ENCODE results near the gene HIRIP3. TPM values are rescaled to one million over a fixed set of nuclear protein-coding genes. Genes with fewer than 3 reads are reported as not detected.
"Not testable (repeated sequence)": the region's sequence is repeated elsewhere in the genome, so short reads cannot be mapped to it uniquely, and the experiment has no call there.

Gene HIRIP3
- polyA plus RNA-seq, 4 donors, result 17.3 to 21.9 (median 19.8) TPM

DNA sequence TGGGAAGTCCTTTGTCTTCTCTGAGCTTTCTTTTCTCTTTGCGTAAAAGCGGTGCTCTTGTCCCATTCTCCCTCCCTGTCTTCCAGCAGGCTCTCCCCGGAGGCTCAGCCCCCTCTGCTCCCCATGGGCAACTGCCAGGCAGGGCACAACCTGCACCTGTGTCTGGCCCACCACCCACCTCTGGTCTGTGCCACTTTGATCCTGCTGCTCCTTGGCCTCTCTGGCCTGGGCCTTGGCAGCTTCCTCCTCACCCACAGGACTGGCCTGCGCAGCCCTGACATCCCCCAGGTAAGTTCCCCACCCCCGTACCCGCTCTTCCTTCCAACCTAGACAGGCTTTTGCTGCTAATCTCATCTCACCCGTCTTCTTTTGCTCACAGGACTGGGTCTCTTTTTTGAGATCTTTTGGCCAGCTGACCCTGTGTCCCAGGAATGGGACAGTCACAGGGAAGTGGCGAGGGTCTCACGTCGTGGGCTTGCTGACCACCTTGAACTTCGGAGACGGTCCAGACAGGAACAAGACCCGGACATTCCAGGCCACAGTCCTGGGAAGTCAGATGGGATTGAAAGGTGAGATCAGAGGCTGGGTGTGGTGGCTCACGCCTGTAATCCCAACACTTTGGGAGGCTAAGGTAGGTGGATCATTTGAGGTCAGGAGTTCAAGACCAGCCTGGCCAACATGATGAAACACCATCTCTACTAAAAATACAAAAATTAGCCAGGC, 32.2 kb downstream of the HIRIP3 start:
- no peak for DNase-seq (ENCODE audit: low read depth in 4 of 4, low spot score in 2 of 4)

DNA sequence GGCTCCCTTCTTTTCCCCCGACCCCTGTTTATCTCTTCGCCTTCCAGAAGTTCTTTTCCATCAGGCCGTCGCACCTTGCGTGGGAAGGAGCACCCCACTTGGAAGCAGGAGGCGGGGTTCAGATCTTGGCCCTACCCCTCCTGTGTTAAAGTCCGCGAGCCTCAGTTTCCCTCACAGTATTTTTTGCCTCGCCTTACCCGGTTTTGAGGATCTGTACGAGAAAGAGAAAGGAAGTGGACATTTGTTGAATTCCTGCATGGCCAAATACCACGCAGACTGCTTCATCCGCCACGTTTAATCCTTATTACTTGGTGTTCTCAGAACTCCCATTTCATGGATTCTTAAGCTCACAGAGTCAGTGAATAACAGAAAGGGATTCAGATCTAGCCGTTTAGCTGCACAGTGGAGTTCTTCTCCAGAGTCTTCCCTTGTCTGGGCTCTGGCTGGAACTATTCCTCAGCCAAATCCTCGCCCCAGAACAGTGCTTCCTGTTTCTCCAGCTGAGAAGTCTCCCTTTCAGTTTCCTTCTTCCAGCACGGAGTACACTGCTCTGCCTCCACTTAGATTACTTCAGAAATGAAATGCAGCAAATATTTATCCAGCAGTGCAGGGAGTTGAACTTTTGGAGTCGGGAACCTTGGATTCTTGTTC, 32.9 kb downstream of the HIRIP3 start:
- DNase-seq (ENCODE audit: low read depth in 4 of 4, low spot score in 2 of 4), result no peak

DNA sequence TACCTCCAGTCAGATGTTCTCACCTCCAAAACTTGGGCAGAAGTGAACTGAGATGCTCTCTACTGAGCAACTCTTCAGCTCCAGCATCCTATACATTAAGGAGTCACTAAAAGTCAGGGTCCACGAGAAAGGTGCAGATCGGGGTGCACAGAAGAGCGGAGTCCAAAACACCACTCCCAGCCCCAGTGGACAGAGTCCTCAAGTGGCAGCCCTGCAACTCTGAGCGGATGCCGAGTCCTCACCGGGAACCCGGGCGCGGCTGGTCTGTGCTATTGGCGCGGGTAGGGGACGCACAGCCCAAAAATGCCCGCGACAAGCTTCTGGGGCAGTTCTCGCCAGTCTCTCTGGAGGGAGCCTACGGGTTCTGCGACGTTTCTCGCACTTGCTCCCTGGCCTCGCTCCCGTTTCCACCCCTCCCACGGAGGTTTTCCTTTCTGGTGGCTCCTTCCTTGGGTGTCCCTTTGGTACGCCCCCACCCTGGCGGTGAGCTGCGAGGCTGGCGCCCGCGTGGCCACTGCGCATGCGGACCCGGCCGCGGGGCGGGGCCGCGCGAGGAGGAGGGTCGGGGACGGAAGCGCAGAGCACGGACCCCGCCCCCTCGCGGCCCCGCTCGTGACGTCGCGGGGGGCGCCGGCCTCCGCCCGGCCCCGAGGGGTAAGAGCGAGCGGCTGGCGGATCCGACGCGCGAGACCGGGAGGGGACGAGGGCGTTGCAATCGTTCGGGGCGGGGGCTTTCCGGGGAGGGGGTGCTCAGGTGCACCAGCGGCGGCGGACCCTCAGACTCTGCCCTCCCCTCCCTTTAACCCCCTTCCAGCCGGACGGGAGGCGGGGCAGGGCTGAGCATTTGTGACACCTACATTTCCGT, 33.7 kb downstream of the HIRIP3 start, which contains the start of gene TMEM219:
TSS of gene TMEM219 (plus strand) at position 601 of the 865 bp plus-strand sequence. CDS start 1,065 bp downstream, outside the sequence.
- DNase-seq (ENCODE audit: low read depth in 4 of 4, low spot score in 2 of 4), result peak; percentile 81 to 88 (median 86)

DNA sequence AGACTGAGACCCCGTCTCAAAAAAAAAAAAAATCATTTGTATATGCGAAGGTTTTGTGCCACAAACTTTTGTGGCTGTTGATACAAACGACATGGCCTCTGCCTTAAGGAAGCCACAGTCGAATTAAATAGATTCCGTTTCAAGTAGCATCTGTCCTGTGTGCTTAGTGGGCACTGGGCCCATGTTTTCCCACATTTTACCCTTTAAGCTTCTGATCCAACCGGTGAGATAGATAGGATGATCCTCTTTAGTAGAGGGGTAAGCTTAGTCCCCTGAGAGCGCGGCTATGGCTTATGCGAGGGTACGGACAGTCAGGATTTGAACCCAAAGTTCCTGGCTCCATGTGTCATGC, 34.3 kb downstream of the HIRIP3 start:
- DNase-seq (ENCODE audit: low read depth in 4 of 4, low spot score in 2 of 4), result no peak

DNA sequence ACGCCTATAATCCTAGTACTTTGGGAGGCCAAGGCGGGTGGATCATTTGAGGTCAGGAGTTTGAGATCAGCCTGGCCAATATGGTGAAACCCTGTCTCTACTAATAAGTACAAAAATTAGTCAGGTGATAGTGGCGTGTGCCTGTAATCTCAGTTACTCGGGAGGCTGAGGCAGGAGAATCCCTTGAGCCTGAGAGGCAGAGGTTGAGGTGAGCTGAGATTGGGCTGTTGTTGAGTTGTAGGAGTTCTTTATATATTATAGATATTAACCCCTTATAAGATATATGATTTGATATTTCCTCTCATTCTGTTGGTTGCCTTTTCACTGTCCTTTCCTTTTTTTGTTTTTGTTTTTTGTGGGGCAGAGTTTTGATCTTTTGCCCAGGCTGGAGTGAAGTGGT, 35.6 kb downstream of the HIRIP3 start:
- not testable (repeated sequence) for DNase-seq (ENCODE audit: low read depth in 4 of 4, low spot score in 2 of 4)

DNA sequence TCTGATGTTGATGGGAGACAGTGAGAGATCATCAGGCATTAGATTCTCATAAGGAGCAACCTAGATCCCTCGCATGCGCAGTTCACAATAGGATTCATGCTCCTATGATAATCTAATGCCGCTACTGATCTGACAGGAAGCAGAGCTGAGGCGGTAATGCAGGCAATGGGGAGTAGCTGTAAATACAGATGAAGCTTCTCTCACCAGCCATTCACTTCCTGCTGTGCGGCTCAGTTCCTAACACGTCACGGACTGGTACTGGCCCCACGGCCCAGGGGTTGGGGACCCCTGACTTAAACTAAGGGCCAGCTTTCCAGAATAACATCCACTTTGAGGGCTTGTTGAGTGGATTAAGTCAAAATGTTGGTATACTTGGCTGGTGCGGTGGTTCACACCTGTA, 36.1 kb downstream of the HIRIP3 start:
- DNase-seq (ENCODE audit: low read depth in 4 of 4, low spot score in 2 of 4), result no peak

DNA sequence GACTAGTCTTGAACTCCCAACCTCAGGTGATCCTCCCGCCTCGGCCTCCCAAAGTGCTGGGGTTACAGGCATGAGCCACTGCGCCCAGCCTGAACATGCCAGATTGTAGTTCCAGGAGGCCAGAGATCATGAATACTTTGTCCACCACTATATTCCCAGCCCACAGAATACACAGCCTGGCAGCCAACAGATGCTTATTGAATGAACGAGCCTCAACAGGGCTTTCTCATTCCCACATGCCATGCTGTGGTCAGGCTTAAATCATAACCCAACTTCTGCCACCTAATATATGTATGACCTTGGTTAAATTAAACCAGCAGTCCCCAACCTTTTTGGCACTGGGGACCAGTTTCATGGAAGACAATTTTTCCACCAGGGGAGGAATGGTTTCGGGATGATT, 36.7 kb downstream of the HIRIP3 start:
- DNase-seq (ENCODE audit: low read depth in 4 of 4, low spot score in 2 of 4), result no peak

DNA sequence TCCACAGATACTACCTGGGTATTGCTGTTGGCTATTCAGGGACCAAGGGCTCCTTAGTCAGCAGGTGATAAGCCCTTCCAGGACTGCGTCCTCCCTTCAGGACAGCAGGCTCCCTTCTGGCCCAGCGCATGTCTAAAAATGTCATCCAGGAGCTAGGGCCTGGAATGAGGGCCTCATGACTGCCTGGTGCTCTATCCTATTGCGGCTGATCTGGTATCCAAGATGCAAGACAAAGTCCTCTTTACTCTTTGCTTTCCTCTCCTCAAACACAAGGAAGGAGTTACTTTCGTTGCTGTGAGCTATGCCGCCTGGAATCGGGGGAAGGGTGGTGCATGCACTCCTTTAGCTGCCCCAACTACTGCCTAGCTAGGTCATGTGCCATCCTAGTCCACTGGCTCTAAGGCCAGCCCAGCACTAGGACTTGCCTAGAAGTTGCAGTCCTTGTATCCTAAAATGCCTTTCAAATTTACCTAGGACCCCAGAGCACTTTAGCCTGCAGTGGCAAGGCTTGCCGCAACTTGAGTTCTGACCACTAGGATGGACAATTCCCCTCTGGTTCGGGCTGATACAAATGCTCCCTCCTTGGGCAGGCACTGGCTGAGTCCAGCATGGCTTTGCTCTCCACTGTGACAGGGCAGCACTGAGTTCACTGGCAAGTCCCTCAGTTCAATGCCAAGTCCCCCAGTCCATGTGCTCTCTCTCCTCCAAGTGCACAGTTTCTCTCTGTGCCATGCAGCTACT, 43.6 kb downstream of the HIRIP3 start:
- DNase-seq (ENCODE audit: low read depth in 4 of 4, low spot score in 2 of 4), result no peak

DNA sequence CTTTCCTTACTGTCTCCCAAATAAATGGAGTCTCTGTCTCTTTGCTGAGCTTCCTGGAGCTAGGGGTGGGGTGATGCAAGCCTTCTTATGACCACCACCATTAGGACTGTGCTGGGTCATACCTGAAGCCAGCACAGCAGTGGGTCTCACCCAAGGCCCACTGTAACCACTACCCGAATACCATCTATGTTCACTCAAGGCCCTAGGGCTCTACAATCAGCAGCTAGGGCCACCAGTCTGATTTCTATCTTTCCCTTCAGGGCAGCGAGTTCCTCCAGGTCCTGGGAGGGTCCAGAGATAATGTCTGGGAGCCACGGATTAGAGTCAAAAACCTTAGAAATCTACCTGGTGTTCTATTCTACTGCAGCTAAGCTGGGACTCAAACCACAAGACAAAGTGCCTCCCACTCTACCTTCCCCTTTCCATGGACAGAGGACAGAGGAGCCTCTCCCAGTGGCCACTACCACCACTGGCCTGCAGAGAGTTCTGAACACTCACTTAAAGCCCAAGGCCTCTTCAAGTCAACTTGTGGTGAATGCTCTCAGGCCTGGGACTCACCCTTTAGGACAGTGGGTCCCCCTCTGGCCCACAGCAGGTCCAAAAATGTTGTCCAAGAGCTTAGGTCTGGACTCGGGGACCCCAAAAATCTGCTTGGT, 44.5 kb downstream of the HIRIP3 start:
- DNase-seq (ENCODE audit: low read depth in 4 of 4, low spot score in 2 of 4), result no peak

DNA sequence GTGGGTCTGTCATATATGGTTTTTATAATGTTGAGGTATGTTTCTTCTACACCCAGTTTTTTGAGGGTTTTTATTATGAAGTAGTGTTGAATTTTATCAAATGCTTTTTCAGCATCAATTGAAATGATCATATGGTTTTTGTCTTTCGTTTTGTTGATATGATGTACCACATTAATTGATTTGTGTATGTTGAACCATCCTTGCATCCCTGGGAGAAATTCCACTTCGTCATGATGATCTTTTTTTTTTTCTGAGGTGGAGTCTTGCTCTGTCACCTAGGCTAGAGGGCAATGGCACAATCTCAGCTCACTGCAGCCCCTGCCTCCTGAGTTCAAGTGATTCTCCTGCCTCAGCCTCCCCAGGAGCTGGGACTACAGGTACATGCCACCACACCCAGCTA, 47.5 kb downstream of the HIRIP3 start:
- DNase-seq (ENCODE audit: low read depth in 4 of 4, low spot score in 2 of 4), result no peak

DNA sequence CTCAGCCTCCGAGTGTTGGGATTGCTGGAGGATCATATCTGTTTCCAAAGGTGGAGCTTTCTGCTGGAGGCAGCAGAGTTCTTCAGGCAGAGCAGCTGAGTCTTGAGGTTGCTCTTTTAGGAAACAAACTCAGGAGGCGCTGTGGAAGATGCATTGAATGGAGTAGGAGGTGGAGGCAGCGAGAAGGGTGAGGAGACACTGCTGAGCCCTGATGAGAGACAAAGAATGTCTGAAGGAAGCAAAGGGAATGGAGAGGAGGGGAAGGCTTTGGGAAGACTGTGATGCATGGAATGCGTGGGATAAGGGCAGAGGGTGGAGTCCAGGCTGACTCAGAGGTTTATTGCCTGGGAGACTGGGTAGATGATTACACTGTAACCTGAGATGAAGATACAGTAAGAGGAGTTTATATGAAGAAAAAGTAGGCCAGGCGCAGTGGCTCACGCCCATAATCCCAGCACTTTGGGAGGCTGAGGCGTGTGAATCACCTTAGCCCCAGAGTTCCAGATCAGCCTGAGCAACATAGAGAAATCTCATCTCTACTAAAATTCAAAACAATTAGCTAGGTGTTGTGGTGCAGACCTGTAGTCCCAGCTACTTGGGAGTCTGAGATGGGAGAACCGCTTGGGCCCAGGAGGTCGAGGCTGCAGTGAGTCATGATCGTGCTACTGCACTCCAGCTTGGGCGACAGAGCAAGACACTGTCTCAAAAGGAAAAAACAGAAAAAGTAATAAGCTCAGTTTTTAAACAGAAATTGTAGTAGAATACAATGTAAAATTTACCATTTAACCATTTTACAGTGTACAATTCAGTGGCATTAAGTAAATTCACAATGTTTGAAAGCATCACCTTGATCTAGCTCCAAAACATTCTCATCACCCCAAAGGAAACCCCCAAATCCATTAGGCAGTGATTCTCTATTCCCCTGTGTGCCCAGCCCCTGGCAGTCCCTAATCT, 51.3 kb downstream of the HIRIP3 start:
- peak in 3 of 4 donors; percentile 62 to 77 (median 68) for DNase-seq (ENCODE audit: low read depth in 4 of 4, low spot score in 2 of 4)

Other genes starting within 250 kb of the HIRIP3 start
- under 1 TPM; 0.22 to 0.29 (median 0.25) TPM for gene C16orf54, start 249.6 kb downstream of the HIRIP3 start, polyA plus RNA-seq (ENCODE audit: insufficient read length in 4 of 4)
- under 1 TPM in 2 of 4 donors, not detected in 2; 0.06 to 0.07 TPM for gene ZG16, start 217.4 kb downstream of the HIRIP3 start, polyA plus RNA-seq (ENCODE audit: insufficient read length in 4 of 4)
- 10 to 100 TPM; 63.1 to 82.6 (median 74.4) TPM for gene KIF22, start 204.9 kb downstream of the HIRIP3 start, polyA plus RNA-seq (ENCODE audit: insufficient read length in 4 of 4)
- 100 to 1,000 TPM; 275 to 382 (median 342) TPM for gene MAZ, start 189.1 kb downstream of the HIRIP3 start, polyA plus RNA-seq (ENCODE audit: insufficient read length in 4 of 4)
- gene PRRT2, start 183.4 kb downstream of the HIRIP3 start, polyA plus RNA-seq (ENCODE audit: insufficient read length in 4 of 4), result 10 to 100 TPM; 10.0 to 28.8 (median 18.2) TPM
- gene PAGR1, start 179.5 kb downstream of the HIRIP3 start, polyA plus RNA-seq (ENCODE audit: insufficient read length in 4 of 4), result 10 to 100 TPM; 26.0 to 49.1 (median 42.5) TPM
- 10 to 100 TPM; 20.0 to 24.2 (median 21.9) TPM for gene MVP, start 175.2 kb downstream of the HIRIP3 start, polyA plus RNA-seq (ENCODE audit: insufficient read length in 4 of 4)
- 100 to 1,000 TPM in 2 of 4 donors, 10 to 100 TPM in 2; 90.2 to 134 (median 109) TPM for gene CDIPT, start 132.4 kb downstream of the HIRIP3 start, polyA plus RNA-seq (ENCODE audit: insufficient read length in 4 of 4)
- 10 to 100 TPM; 10.4 to 15.9 (median 13.0) TPM for gene SEZ6L2, start 96.1 kb downstream of the HIRIP3 start, polyA plus RNA-seq (ENCODE audit: insufficient read length in 4 of 4)
- gene ASPHD1, start 95.1 kb downstream of the HIRIP3 start, polyA plus RNA-seq (ENCODE audit: insufficient read length in 4 of 4), result 1 to 10 TPM in 2 of 4 donors, under 1 TPM in 2; 0.62 to 1.1 (median 0.98) TPM
- 10 to 100 TPM; 10.5 to 34.1 (median 22.2) TPM for gene KCTD13, start 69.4 kb downstream of the HIRIP3 start, polyA plus RNA-seq (ENCODE audit: insufficient read length in 4 of 4)
- 100 to 1,000 TPM; 104 to 134 (median 113) TPM for gene TMEM219, start 33.5 kb downstream of the HIRIP3 start, polyA plus RNA-seq (ENCODE audit: insufficient read length in 4 of 4)
- 10 to 100 TPM; 35.4 to 60.5 (median 52.2) TPM for gene TAOK2, start 21.7 kb downstream of the HIRIP3 start, polyA plus RNA-seq (ENCODE audit: insufficient read length in 4 of 4)
- gene INO80E, start 624 bp upstream of the HIRIP3 start, polyA plus RNA-seq (ENCODE audit: insufficient read length in 4 of 4), result 10 to 100 TPM; 36.3 to 70.3 (median 55.2) TPM
- 1 to 10 TPM; 1.4 to 4.8 (median 3.7) TPM for gene DOC2A, start 15.4 kb upstream of the HIRIP3 start, polyA plus RNA-seq (ENCODE audit: insufficient read length in 4 of 4)
- gene C16orf92, start 27.6 kb upstream of the HIRIP3 start, polyA plus RNA-seq (ENCODE audit: insufficient read length in 4 of 4), result not detected
- gene TLCD3B, start 35.7 kb upstream of the HIRIP3 start, polyA plus RNA-seq (ENCODE audit: insufficient read length in 4 of 4), result 1 to 10 TPM in 3 of 4 donors, under 1 TPM in 1; 0.90 to 1.8 (median 1.3) TPM
- 100 to 1,000 TPM; 469 to 648 (median 516) TPM for gene ALDOA, start 70.1 kb upstream of the HIRIP3 start, polyA plus RNA-seq (ENCODE audit: insufficient read length in 4 of 4)
- 100 to 1,000 TPM in 3 of 4 donors, 10 to 100 TPM in 1; 84.6 to 114 (median 105) TPM for gene PPP4C, start 80.4 kb upstream of the HIRIP3 start, polyA plus RNA-seq (ENCODE audit: insufficient read length in 4 of 4)
- gene TBX6, start 96.3 kb upstream of the HIRIP3 start, polyA plus RNA-seq (ENCODE audit: insufficient read length in 4 of 4), result 1 to 10 TPM in 3 of 4 donors, under 1 TPM in 1; 0.93 to 2.4 (median 1.7) TPM
- 10 to 100 TPM; 44.5 to 78.0 (median 68.7) TPM for gene YPEL3, start 100.6 kb upstream of the HIRIP3 start, polyA plus RNA-seq (ENCODE audit: insufficient read length in 4 of 4)
- gene GDPD3, start 117.9 kb upstream of the HIRIP3 start, polyA plus RNA-seq (ENCODE audit: insufficient read length in 4 of 4), result 10 to 100 TPM in 3 of 4 donors, 1 to 10 TPM in 1; 9.8 to 17.5 (median 12.8) TPM
- 100 to 1,000 TPM in 1 of 4 donors, 10 to 100 TPM in 3; 80.6 to 100 (median 87.3) TPM for gene MAPK3, start 127.6 kb upstream of the HIRIP3 start, polyA plus RNA-seq (ENCODE audit: insufficient read length in 4 of 4)
- 10 to 100 TPM in 2 of 4 donors, 1 to 10 TPM in 2; 7.6 to 15.3 (median 11.2) TPM for gene CORO1A, start 188.0 kb upstream of the HIRIP3 start, polyA plus RNA-seq (ENCODE audit: insufficient read length in 4 of 4)
- gene BOLA2B, start 198.0 kb upstream of the HIRIP3 start, polyA plus RNA-seq (ENCODE audit: insufficient read length in 4 of 4), result 10 to 100 TPM; 25.8 to 48.3 (median 30.7) TPM
- 10 to 100 TPM; 16.4 to 38.3 (median 30.9) TPM for gene SLX1A, start 198.3 kb upstream of the HIRIP3 start, polyA plus RNA-seq (ENCODE audit: insufficient read length in 4 of 4)
- gene SULT1A3, start 203.6 kb upstream of the HIRIP3 start, polyA plus RNA-seq (ENCODE audit: insufficient read length in 4 of 4), result 10 to 100 TPM in 3 of 4 donors, 1 to 10 TPM in 1; 2.9 to 16.8 (median 14.2) TPM

All from left renal cortex interstitium (tissue), 4 donors.